GM03348 (cell line): ENCODE data around the gene PGGT1B.

ENCODE experiments used
- DNase-seq: peaks from one replicate; pipeline ENCODE4 v3.0.0; 2012; ENCODE audit warnings: low spot score

PGGT1B gene

DNA sequence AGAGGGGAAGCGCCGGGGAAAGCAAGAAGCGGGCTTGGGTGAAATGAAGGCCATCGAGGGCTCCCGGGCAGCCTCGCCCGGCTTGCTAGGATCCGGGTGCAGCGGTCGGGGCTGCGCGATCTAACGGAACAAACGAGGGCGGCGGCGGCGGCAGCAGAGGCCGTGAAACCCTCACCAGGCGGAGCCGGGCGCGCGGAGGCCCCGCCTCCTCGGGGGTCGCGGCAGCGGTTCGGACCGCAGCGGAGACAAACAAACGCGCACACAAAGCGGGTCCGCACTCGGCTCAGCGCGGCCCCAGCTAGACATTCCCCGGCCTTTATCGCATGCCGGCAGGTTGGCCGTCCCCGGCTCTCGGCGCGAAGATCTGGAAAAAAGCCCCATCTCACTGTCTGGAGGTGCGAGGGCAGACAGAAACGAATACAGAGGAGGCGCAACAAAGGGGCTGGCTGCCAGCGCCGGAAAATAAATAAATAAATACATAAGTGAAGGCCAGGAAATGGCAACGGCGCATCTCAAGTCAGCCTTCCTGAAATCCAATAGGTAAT is 82.4 kb downstream of the PGGT1B start:
- DNase-seq, result peak; percentile 54

GRCh38 chr5:115179394-115180164 is 83.1 kb downstream of the PGGT1B start:
- DNase-seq, result peak; percentile 47

DNA sequence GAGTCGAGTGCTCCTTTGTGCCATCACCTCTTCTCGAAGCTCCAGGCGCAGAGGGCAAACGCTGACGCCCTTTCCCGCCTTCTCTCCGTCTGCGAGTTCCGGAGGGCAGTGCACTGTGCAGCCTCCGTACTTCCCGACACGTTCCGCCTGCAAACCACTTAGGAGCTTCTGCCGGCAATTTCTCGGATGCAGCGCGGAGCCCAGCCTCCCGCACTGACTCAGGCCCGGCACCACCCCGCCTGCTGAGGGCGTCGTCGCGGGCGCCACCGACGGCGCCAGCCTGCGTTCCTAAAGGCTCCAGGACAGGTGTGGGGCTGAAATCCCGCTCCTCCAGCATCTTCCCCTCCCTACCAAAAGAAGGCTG is 83.7 kb downstream of the PGGT1B start:
- no peak for DNase-seq

DNA sequence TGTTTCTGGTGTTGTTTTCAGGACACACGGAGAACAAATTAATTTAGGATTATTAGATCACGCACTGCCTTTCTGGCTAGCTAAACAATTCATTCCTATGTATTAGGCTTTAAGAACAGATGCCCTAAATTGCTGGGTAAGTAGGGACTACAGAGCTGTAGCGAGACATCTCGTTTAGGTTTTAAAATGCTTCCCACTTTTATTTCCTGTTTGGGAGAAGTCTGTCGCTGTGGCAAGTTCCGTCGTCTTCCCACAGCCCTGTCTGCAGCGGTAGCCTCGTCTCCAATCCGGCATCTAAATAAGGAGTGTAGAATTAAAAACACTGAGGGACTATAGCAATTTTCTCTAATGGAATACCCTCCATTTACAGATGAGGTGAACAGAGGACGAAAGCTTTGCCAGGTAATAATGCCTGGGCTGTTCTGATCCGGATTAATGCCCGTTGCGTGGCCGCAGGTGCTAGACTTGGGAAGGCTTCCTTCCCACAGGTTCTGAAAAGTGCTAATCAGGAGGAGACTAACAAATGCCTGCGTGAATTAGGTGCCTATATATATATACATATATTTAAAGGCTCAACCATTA is 91.7 kb downstream of the PGGT1B start:
- no peak for DNase-seq

DNA sequence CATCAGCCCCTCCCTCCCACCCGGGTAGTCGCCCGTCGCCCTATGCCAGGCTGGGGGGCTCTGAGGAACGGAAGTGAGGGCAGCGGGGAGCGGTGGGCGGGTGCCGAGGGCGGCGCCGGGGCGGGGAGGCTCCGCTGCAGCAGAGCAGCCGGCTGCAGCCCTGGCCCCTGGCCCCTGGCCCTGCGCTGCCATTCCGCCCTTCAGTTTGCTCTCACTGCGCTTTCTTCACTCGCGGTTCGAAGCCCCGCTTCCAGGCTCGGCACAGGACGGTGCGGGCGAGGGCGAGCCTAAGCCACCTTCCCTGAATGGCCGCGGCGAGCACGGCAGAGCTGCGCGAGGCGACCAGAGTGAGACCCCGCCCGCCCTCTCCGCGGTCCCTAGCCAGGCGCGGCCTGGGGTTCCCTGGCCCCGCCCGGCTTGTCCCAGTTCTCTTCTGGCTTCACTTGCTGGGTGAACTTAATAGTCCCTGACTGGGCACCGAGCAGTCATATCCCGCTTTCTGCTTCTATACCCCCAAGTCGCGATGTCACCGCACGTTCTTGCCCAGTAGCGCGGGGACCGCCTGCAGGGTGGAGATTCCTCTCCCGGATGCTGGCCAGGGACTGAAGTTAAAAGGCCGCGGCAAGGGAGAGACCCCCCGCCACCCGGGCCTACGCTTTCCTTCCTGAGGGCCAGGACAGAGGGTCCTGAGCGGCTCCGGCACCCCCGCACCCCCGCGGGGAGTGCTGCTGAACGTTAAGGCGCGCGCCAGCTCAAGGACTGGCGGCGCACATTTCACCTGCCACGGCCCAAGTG is 92.3 kb downstream of the PGGT1B start:
- no peak for DNase-seq

DNA sequence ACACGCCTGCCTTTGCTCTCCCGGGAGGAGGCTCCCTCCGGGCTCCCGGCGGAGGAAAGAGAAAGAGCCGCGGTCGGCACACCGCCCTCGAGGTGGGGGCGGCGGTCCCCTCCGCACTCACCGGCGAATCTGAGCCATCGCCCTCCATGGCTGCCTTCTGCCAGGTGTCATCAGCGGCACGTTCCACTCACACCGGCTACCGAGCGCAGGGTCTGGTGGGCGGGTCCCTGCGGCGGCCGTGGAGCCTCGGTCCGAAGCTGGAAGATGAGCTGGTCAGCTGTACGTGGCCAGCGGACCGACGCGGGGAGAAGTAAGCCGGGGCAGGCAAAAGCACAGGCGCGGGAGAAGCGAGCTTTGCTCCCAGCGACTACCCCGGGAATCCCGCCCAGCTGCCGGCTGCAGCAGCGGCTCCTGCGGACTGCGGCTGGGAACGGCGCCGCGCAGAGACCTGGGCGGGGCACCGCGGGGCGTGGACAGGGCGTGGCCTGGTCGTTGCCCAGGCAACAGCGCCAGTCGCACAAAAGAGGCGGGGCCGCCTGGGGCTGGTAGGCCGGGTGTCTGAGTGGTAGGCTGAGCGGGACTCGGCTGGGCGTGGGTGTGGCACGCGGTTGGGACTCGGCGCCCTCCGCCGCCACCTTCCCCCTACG is 93.1 kb downstream of the PGGT1B start, which contains the start of gene TRIM36:
TRIM36 (minus strand) TSS at position 422 of the 647 bp plus-strand sequence; CDS start at position 148, 274 bp downstream.
- DNase-seq, result peak; percentile 96

DNA sequence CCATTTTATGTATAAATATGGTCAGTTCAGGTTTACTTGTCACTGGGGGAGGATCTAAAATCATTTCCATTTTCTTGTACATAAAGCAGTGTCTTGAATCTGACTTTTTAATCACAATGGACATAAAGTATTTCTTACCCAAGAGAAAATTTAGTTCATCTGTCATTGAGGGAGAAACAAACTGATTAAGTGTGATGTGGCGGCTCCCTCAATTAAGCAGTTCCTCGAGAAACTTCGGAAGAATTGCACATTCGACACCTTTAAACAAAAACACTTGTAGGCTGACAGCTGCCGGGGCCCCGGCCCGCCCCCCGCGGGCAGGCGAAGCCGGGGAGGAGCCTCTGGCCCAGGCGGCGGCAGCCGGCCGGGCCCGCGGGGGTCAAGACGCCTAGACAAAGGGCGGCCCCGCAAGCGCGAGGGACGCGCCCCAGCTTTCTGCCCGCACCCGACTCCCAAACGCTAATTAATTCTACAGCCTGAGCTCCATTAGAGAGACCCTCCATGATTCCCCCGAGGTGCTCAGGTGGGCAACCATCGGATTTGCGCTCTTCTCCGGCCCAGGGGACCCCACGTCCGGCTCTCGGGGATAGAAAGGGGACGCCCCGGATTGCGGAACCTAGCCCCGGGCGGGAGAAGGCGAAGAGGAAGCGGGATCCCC is 93.7 kb downstream of the PGGT1B start:
- peak; percentile 44 for DNase-seq

DNA sequence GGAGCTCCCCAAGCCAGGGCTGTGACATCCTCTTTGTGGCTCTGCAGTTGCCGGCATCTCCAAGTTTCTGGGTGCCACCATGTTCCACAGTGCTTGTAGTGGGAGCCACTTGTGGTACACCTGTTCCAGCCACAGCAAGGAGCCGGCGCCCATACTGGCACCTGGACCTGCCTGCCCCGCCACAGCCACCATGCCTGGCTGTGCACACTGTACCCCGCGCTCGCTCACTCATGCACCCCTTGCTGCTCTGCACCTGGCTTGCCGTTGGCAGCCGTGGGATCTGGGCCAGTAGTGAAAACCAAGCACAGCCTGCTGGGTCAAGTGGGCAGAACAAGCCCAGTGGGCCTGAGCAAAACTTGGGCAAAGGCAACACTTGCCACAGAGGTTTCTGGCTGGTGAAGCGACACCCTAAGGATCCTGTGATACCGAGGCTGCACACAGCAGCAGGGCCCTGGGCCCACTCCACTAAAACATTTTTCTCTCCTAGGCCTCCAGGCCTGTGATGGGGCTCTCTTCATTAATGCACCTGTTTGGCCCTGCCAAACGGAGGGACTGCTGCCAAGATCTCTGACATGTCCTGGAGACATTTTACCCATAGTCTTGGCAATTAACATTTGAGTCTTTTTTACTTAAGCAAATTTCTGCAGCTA is 95.8 kb downstream of the PGGT1B start:
- no peak for DNase-seq

- DNase-seq, result no peak
Observed at GRCh38 chr5:115165790-115166189, 96.9 kb downstream of the PGGT1B start.

- DNase-seq, result no peak
Observed at GRCh38 chr5:115160975-115161475, 101.7 kb downstream of the PGGT1B start.
